T-cell (primary cell): ENCODE measurements around the gene CDC42BPB. TPM values are rescaled to one million over a fixed set of nuclear protein-coding genes. Genes with fewer than 3 reads are reported as not detected.

Experiments used
- ATAC-seq, 4 experiments: fragments of 200-7000 bp in 3 of 4; fragments of 150-1000 bp in 1 of 4; cut with Tn5 transposase; replicated peaks in 1 of 4; 1 replicate in 3 of 4; 2 replicates in 1 of 4; pipeline ENCODE4 v1.10.0; 2021; ENCODE audit warnings: moderate library complexity in 3 of 4, mild to moderate bottlenecking in 2 of 4, moderate number of reproducible peaks in 1 of 4
- CTCF ChIA-PET, 2 donors: fragments of 300-600 bp; sonication (Branson Sonifier 250); formaldehyde crosslinking; loops; one replicate each; lab custom pipeline; 2022; ENCODE audit warnings: antibody characterized with exemption in 2 of 2; lab: Charles Lee
- POLR2A ChIA-PET, 2 donors: fragments of 300-600 bp; sonication (Branson Sonifier 250); formaldehyde crosslinking; loops; one replicate each; lab custom pipeline; 2022; ENCODE audit warnings: antibody characterized with exemption in 2 of 2; lab: Charles Lee
- DNase-seq, 35 experiments: peaks; one replicate each; pipeline versions ENCODE4 v3.0.0 to v3.0.0-alpha.2; 2013 to 2023
- H3K27ac ChIP-seq: one replicate; pipeline ENCODE4 v1.5.1; 2013; ENCODE audit warnings: low read length
- H3K27me3 ChIP-seq, 2 experiments: replicated peaks in 1 of 2; 1 replicate in 1 of 2; 2 replicates in 1 of 2; pipeline versions ENCODE4 v1.6.1 to v1.7.0; 2013; ENCODE audit warnings: low read length in 1 of 2, mixed read lengths in 1 of 2; ENCODE audit not compliant: control insufficient read depth in 2 of 2, insufficient read depth in 2 of 2; ENCODE audit errors: extremely low read depth in 1 of 2
- H3K36me3 ChIP-seq, 2 donors: 1 replicate in 1 of 2; 2 replicates in 1 of 2; pipeline versions ENCODE4 v1.6.1 to v1.7.0; 2013; ENCODE audit warnings: low read length in 1 of 2; ENCODE audit not compliant: control insufficient read depth in 2 of 2, insufficient read depth in 1 of 2; ENCODE audit errors: extremely low read depth in 1 of 2
- H3K4me1 ChIP-seq, 2 experiments: 1 replicate in 1 of 2; 2 replicates in 1 of 2; pipeline versions ENCODE4 v1.6.1 to v1.7.0; 2013; ENCODE audit warnings: low read length in 2 of 2, mixed read lengths in 1 of 2; ENCODE audit not compliant: insufficient read depth in 2 of 2, control insufficient read depth in 1 of 2; ENCODE audit errors: extremely low read depth in 1 of 2
- H3K4me3 ChIP-seq, 2 donors: 1 replicate in 1 of 2; 2 replicates in 1 of 2; pipeline versions ENCODE4 v1.5.1 to v1.7.0; 2013; ENCODE audit warnings: mild to moderate bottlenecking in 2 of 2, low read length in 1 of 2, moderate library complexity in 1 of 2; ENCODE audit not compliant: control insufficient read depth in 1 of 2; ENCODE audit errors: extremely low read depth in 1 of 2
- H3K9me3 ChIP-seq: 2 replicates; pipeline ENCODE4 v1.7.0; 2013
- H3K27ac Mint-ChIP-seq, 2 donors: one replicate each; pipeline ENCODE4 v1.8.0; 2020 to 2021; ENCODE audit warnings: mild to moderate bottlenecking in 2 of 2, mixed read lengths in 2 of 2
- H3K27me3 Mint-ChIP-seq, 2 donors: one replicate each; pipeline ENCODE4 v1.8.0; 2021 to 2022; ENCODE audit warnings: mixed read lengths in 2 of 2
- H3K36me3 Mint-ChIP-seq: one replicate; pipeline ENCODE4 v1.8.0; 2021; ENCODE audit warnings: mixed read lengths
- H3K4me1 Mint-ChIP-seq, 3 donors: one replicate each; pipeline ENCODE4 v1.8.0; 2020 to 2022; ENCODE audit warnings: mixed read lengths in 3 of 3, mild to moderate bottlenecking in 1 of 3
- H3K4me3 Mint-ChIP-seq, 3 donors: one replicate each; pipeline ENCODE4 v1.8.0; 2020 to 2022; ENCODE audit warnings: mild to moderate bottlenecking in 3 of 3, mixed read lengths in 3 of 3, moderate library complexity in 3 of 3
- H3K9me3 Mint-ChIP-seq, 3 donors: one replicate each; pipeline ENCODE4 v1.8.0; 2020 to 2022; ENCODE audit warnings: mixed read lengths in 3 of 3
- WGBS: methylation state at CpG from one replicate; pipeline ENCODE4 v1.1.5; 2013; ENCODE audit warnings: missing lambda C conversion rate; ENCODE audit not compliant: insufficient coverage; 5-methylcytosine and 5-hydroxymethylcytosine counted together
- total RNA-seq, 35 experiments: library from RNA in 6 of 35; stranded (reverse) in 6 of 35; fragments of 120-200 nt in 1 of 35; gene quantifications; one replicate each; pipeline versions ENCODE4 v1.2.1 to v1.2.4 and lab custom pipeline; 2013 to 2026

The CDC42BPB gene
- total RNA-seq, 5 donors from 2014 or later (not counting 1 experiment from before 2014, with no cell fraction given), result 5.3 to 17.5 (median 11.2) TPM

DNA sequence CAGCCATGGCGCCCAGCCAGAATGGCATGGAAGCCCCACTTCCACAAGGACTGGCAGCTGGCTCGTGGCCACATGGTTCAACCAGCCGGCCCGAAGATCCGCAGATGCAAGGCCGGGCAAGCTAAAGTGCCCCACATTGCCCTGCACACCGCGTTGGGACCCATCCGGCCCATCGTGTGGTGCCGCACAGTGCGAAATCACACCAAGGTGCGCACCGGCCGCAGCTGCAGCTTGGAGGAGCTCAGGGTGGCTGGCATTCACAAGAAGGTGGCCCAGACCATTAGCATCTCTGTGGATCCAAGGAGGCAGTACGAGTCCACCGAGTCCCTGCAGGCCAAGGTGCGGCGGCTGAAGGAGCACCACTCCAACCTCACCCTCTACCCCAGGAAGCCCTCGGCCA is 15.9 kb downstream of the CDC42BPB start:
- H3K4me1 Mint-ChIP-seq, result peaks cover 7 to 10% (median 7%) of the 10 kb centered on the region in 3 donors
- H3K4me1 ChIP-seq, result peaks cover 0 to 5% of the 10 kb centered on the region in 2 experiments
- 89% methylated on average over 19 of the region's 20 CpGs for WGBS
- H3K27ac Mint-ChIP-seq, result no peak overlapping the region
- ChIA-PET POLR2A (no interaction called here), CTCF (no interaction called here)
- no peaks in the 10 kb centered on the region for H3K36me3 ChIP-seq
- peaks cover 4% of the 10 kb centered on the region for H3K36me3 Mint-ChIP-seq
- peaks cover 12 to 14% of the 10 kb centered on the region in 2 donors for H3K27me3 Mint-ChIP-seq
- peaks cover 0 to 6% (median 0%) of the 10 kb centered on the region in 3 donors for H3K9me3 Mint-ChIP-seq
- H3K9me3 ChIP-seq, result no peaks in the 10 kb centered on the region
- H3K27ac ChIP-seq, result no peak overlapping the region
- DNase-seq (no peak), ATAC-seq (no peak)
- no peak overlapping the region for H3K4me3 ChIP-seq
- H3K27me3 ChIP-seq, result peaks cover 0 to 20% of the 10 kb centered on the region in 2 experiments
- no peak overlapping the region for H3K4me3 Mint-ChIP-seq

- Mint-ChIP-seq H3K4me1 (peaks cover 0 to 3% (median 2%) of the 10 kb centered on the region in 3 donors), H3K27ac (no peak overlapping the region), H3K9me3 (no peaks in the 10 kb centered on the region), H3K4me3 (no peak overlapping the region), H3K27me3 (no peaks in the 10 kb centered on the region), H3K36me3 (no peaks in the 10 kb centered on the region)
- no peaks in the 10 kb centered on the region for H3K9me3 ChIP-seq
- no peak overlapping the region for H3K27ac ChIP-seq
- ChIA-PET POLR2A (no interaction called here), CTCF (no interaction called here)
- H3K4me3 ChIP-seq, result no peak overlapping the region
- no peaks in the 10 kb centered on the region for H3K36me3 ChIP-seq
- 71% methylated on average over 3 of the region's 6 CpGs for WGBS
- DNase-seq (no peak), ATAC-seq (no peak)
- no peaks in the 10 kb centered on the region for H3K4me1 ChIP-seq
- H3K27me3 ChIP-seq, result peaks cover 0 to 6% of the 10 kb centered on the region in 2 experiments
These were observed 23.7 kb downstream of the CDC42BPB start for GRCh38 chr14:103033681-103034096.

GRCh38 chr14:103031956-103032355 is 25.4 kb downstream of the CDC42BPB start:
- H3K36me3 ChIP-seq, result no peaks in the 10 kb centered on the region
- peaks cover 0 to 6% of the 10 kb centered on the region in 2 experiments for H3K27me3 ChIP-seq
- H3K27ac Mint-ChIP-seq, result no peak overlapping the region
- no peaks in the 10 kb centered on the region for H3K4me1 ChIP-seq
- ChIA-PET POLR2A (no interaction called here), CTCF (interaction anchor here in 1 of 2 donors (0.7 kb wide), 1 partner anchor 66 kb away, joined by 3 read pairs; no protein-coding TSS in a partner anchor)
- H3K4me3 Mint-ChIP-seq, result no peak overlapping the region
- H3K4me3 ChIP-seq, result no peak overlapping the region
- no peaks in the 10 kb centered on the region for H3K36me3 Mint-ChIP-seq
- WGBS, result 58% methylated on average over 4 of the region's 9 CpGs
- H3K4me1 Mint-ChIP-seq, result peaks cover 0 to 3% (median 2%) of the 10 kb centered on the region in 3 donors
- H3K27ac ChIP-seq, result no peak overlapping the region
- no peaks in the 10 kb centered on the region for H3K9me3 ChIP-seq
- H3K27me3 Mint-ChIP-seq, result no peaks in the 10 kb centered on the region
- ATAC-seq (no peak), DNase-seq (no peak)
- no peaks in the 10 kb centered on the region for H3K9me3 Mint-ChIP-seq

GRCh38 chr14:103031566-103031911 is 25.8 kb downstream of the CDC42BPB start:
- no peak overlapping the region for H3K4me3 Mint-ChIP-seq
- Histone ChIP-seq H3K27ac (no peak overlapping the region), H3K36me3 (no peaks in the 10 kb centered on the region), H3K4me1 (no peaks in the 10 kb centered on the region), H3K27me3 (peaks cover 0 to 6% of the 10 kb centered on the region in 2 experiments), H3K4me3 (no peak overlapping the region), H3K9me3 (no peaks in the 10 kb centered on the region)
- 96% methylated on average over 5 of the region's 6 CpGs for WGBS
- peaks cover 0 to 3% (median 2%) of the 10 kb centered on the region in 3 donors for H3K4me1 Mint-ChIP-seq
- no peaks in the 10 kb centered on the region for H3K36me3 Mint-ChIP-seq
- no peaks in the 10 kb centered on the region for H3K27me3 Mint-ChIP-seq
- DNase-seq, result no peak
- ChIA-PET POLR2A (no interaction called here), CTCF (no interaction called here)
- no peak for ATAC-seq
- no peaks in the 10 kb centered on the region for H3K9me3 Mint-ChIP-seq
- H3K27ac Mint-ChIP-seq, result no peak overlapping the region

DNA sequence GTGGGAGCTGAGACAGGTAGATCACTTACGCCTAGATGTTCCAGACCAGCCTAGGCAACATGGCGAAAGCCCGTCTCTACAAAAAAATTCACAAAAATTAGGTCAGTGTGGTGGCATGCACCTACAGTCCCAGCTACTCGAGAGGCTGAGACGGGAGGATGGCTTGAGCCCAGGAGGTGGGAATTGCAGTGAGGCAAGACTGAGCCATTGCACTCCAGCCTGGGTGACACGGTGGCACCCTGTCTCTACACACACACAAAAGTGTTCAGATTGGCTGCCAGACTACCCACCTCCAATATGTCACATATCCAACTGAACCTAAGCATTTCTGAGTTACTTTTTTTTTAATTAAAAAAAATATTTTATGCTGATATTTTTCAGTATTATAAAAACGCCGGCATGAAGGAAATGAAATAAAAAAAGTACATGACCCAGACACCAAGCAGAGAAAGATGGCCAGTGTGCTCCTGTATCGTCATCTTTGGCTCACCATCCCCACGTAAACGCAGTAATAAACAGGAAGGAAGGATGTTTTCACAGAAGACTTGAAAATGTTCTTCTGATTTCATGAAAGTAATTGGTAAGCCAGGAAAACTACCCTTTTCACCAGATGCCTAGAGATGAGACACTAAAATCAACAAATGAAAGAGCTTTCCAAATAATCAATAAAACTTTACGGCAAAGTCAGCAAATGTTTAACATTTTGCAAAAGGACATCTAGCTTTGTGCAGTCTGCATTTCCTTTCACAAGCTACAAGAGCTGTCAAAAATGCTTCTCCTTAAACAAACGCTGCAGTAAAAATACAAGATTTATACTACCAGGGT is 26.4 kb downstream of the CDC42BPB start:
- Histone ChIP-seq H3K4me3 (no peak overlapping the region), H3K27me3 (peaks cover 0 to 6% of the 10 kb centered on the region in 2 experiments), H3K4me1 (no peaks in the 10 kb centered on the region), H3K36me3 (no peaks in the 10 kb centered on the region), H3K27ac (no peak overlapping the region), H3K9me3 (no peaks in the 10 kb centered on the region)
- Mint-ChIP-seq H3K27me3 (no peaks in the 10 kb centered on the region), H3K27ac (no peak overlapping the region), H3K36me3 (no peaks in the 10 kb centered on the region), H3K4me1 (peaks cover 0 to 3% (median 2%) of the 10 kb centered on the region in 3 donors), H3K9me3 (no peaks in the 10 kb centered on the region), H3K4me3 (no peak overlapping the region)
- ChIA-PET POLR2A (no interaction called here), CTCF (no interaction called here)
- ATAC-seq (no peak), DNase-seq (no peak)
- 100% methylated on average over 2 of the region's 13 CpGs for WGBS

DNA sequence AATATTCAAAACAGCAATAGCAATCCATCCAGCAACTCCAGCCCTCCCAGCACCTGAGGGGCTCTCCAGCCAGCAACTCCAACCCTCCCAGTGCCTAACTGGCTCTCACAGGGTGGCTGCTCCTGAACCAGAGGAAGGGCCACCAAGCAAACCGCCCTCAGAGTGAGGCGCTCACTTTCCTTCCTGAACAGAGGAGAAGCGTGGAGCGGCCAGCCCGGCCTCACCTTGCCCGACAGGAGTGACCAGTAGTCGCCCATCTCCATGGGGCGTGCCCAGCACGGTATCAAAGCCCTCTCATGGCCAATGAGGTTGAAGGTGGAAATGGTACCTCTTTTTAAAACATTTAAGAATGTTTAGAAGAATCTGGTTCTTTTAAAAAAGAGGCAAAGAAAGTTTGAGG is 27.4 kb downstream of the CDC42BPB start:
- 93% methylated on average over 7 of the region's 9 CpGs for WGBS
- peaks cover 0 to 3% of the 10 kb centered on the region in 2 experiments for H3K27me3 ChIP-seq
- no peaks in the 10 kb centered on the region for H3K9me3 ChIP-seq
- DNase-seq (no peak), ATAC-seq (no peak)
- POLR2A ChIA-PET, result no interaction called here
- H3K36me3 Mint-ChIP-seq, result no peaks in the 10 kb centered on the region
- no peaks in the 10 kb centered on the region for H3K4me1 ChIP-seq
- CTCF ChIA-PET, result no interaction called here
- H3K36me3 ChIP-seq, result no peaks in the 10 kb centered on the region
- peaks cover 0 to 3% of the 10 kb centered on the region in 2 donors for H3K27me3 Mint-ChIP-seq
- H3K9me3 Mint-ChIP-seq, result no peaks in the 10 kb centered on the region
- no peak overlapping the region for H3K27ac ChIP-seq
- H3K27ac Mint-ChIP-seq, result no peak overlapping the region
- H3K4me3 ChIP-seq, result no peak overlapping the region
- no peak overlapping the region for H3K4me3 Mint-ChIP-seq
- H3K4me1 Mint-ChIP-seq, result peaks cover 0 to 3% (median 2%) of the 10 kb centered on the region in 3 donors
